ENCODE measurements around the gene EBPL. TPM values are rescaled to one million over a fixed set of nuclear protein-coding genes. Genes with fewer than 3 reads are reported as not detected.

The EBPL gene
- total RNA-seq, 2 donors from 2014 or later: 95.4 to 114 TPM

- intact Hi-C loops (cut with DNase I): no loop called here
- DNase-seq (ENCODE audit: low spot score): no peak
- no peak for TF ChIP-seq POLR2A (IDR thresholded peaks at IDR 0.05)
- TF ChIP-seq POLR2AphosphoS5 (IDR thresholded peaks at IDR 0.05): no peak
- no peak for TF ChIP-seq CTCF (IDR thresholded peaks at IDR 0.05)
- Histone ChIP-seq H3K4me3 (no peak overlapping the region), H3K27me3 (replicated peaks; ENCODE audit: insufficient read depth) (no peaks in the 10 kb centered on the region), H3K27ac (no peak overlapping the region), H3K9me3 (no peaks in the 10 kb centered on the region), H3K4me1 (replicated peaks) (no peaks in the 10 kb centered on the region), H3K36me3 (no peaks in the 10 kb centered on the region)
- 91% methylated on average over 4 of the region's 4 CpGs for WGBS
These were observed 44.6 kb downstream of the EBPL start for GRCh38 chr13:49646688-49647087.

- WGBS: 84% methylated on average over 13 of the region's 13 CpGs
- H3K4me3 ChIP-seq: no peak overlapping the region
- no peaks in the 10 kb centered on the region for H3K4me1 ChIP-seq (replicated peaks)
- H3K27ac ChIP-seq: no peak overlapping the region
- no peaks in the 10 kb centered on the region for H3K27me3 ChIP-seq (replicated peaks; ENCODE audit: insufficient read depth)
- H3K36me3 ChIP-seq: no peaks in the 10 kb centered on the region
- DNase-seq (ENCODE audit: low spot score): no peak
- no peaks in the 10 kb centered on the region for H3K9me3 ChIP-seq
- TF ChIP-seq POLR2AphosphoS5 (IDR thresholded peaks at IDR 0.05) (no peak), POLR2A (IDR thresholded peaks at IDR 0.05) (no peak), CTCF (IDR thresholded peaks at IDR 0.05) (no peak)
- intact Hi-C loops (cut with DNase I): no loop called here
These were observed 45.8 kb downstream of the EBPL start for GRCh38 chr13:49645451-49645850.

- Histone ChIP-seq H3K27me3 (replicated peaks; ENCODE audit: insufficient read depth) (no peaks in the 10 kb centered on the region), H3K4me3 (no peak overlapping the region), H3K4me1 (replicated peaks) (no peaks in the 10 kb centered on the region), H3K9me3 (no peaks in the 10 kb centered on the region), H3K36me3 (no peaks in the 10 kb centered on the region), H3K27ac (no peak overlapping the region)
- 81% methylated on average over 12 of the region's 12 CpGs for WGBS
- TF ChIP-seq POLR2AphosphoS5 (IDR thresholded peaks at IDR 0.05): no peak
- TF ChIP-seq CTCF (IDR thresholded peaks at IDR 0.05): no peak
- no peak for TF ChIP-seq POLR2A (IDR thresholded peaks at IDR 0.05)
- intact Hi-C loops (cut with DNase I): no loop called here
- no peak for DNase-seq (ENCODE audit: low spot score)
These were observed 48.1 kb downstream of the EBPL start for GRCh38 chr13:49643035-49643646.

- Histone ChIP-seq H3K27me3 (replicated peaks; ENCODE audit: insufficient read depth) (no peaks in the 10 kb centered on the region), H3K36me3 (no peaks in the 10 kb centered on the region), H3K27ac (no peak overlapping the region), H3K9me3 (no peaks in the 10 kb centered on the region), H3K4me3 (no peak overlapping the region), H3K4me1 (replicated peaks) (no peaks in the 10 kb centered on the region)
- TF ChIP-seq CTCF (IDR thresholded peaks at IDR 0.05): no peak
- no peak for TF ChIP-seq POLR2A (IDR thresholded peaks at IDR 0.05)
- no peak for TF ChIP-seq POLR2AphosphoS5 (IDR thresholded peaks at IDR 0.05)
- DNase-seq (ENCODE audit: low spot score): no peak
- intact Hi-C loops (cut with DNase I): no loop called here
- WGBS: 84% methylated on average over 4 of the region's 4 CpGs
These were observed 49.4 kb downstream of the EBPL start for GRCh38 chr13:49641801-49642291.

- intact Hi-C loops (cut with DNase I): no loop called here
- no peak overlapping the region for H3K4me3 ChIP-seq
- no peaks in the 10 kb centered on the region for H3K36me3 ChIP-seq
- no peaks in the 10 kb centered on the region for H3K9me3 ChIP-seq
- WGBS: 88% methylated on average over 2 of the region's 2 CpGs
- no peaks in the 10 kb centered on the region for H3K27me3 ChIP-seq (replicated peaks; ENCODE audit: insufficient read depth)
- H3K4me1 ChIP-seq (replicated peaks): no peaks in the 10 kb centered on the region
- no peak overlapping the region for H3K27ac ChIP-seq
- no peak for DNase-seq (ENCODE audit: low spot score)
- TF ChIP-seq CTCF (IDR thresholded peaks at IDR 0.05) (no peak), POLR2A (IDR thresholded peaks at IDR 0.05) (no peak), POLR2AphosphoS5 (IDR thresholded peaks at IDR 0.05) (no peak)
These were observed 52.6 kb downstream of the EBPL start for GRCh38 chr13:49638744-49639072.
